Breast epithelium (tissue), 3 donors: Measurements from ENCODE around the gene ZNF112.

Experiments
- POLR2A ChIP-seq: fragments of 450-650 bp; IDR thresholded peaks from one replicate; pipeline ENCODE4 v1.6.1; 2016; ENCODE audit warnings: antibody characterized with exemption, mild to moderate bottlenecking, moderate library complexity
- TF ChIP-seq, protein P1 (sequence below), 3 donors: fragments of 450-650 bp; IDR thresholded peaks; one replicate each; pipeline ENCODE4 v1.5.1; 2016 to 2017; ENCODE audit warnings: antibody characterized with exemption in 3 of 3, mild to moderate bottlenecking in 3 of 3, moderate library complexity in 3 of 3

DNA sequence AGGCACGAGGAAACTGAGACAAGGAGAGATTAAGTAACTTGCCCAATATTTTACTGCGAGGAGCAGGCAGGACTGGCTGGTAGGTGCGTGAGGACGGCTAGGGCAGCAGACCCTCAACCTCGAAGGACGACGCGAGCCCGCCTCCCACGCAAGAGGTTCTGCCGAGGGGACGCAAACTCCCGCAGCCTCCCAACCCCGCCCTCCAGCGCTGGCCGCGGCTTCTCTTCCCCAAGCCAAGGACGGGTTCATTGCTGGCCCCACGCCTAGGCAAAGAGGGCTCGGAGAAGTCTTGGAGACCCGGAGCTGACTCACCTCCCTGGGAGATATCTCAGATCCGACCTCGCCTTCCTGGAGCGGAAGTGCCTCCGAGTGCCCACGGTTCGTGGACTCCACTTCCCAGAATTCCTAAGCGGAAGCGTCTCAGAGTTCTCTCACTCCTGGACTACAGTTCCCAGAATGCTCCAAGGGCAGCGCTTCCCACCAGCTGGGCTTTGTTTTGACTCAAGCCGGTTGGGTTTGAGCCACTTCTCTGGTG is 51.8 kb downstream of the ZNF112 start, which contains the start of gene ZNF235:
- TF ChIP-seq POLR2A = no peak
- TF ChIP-seq, protein P1, sequence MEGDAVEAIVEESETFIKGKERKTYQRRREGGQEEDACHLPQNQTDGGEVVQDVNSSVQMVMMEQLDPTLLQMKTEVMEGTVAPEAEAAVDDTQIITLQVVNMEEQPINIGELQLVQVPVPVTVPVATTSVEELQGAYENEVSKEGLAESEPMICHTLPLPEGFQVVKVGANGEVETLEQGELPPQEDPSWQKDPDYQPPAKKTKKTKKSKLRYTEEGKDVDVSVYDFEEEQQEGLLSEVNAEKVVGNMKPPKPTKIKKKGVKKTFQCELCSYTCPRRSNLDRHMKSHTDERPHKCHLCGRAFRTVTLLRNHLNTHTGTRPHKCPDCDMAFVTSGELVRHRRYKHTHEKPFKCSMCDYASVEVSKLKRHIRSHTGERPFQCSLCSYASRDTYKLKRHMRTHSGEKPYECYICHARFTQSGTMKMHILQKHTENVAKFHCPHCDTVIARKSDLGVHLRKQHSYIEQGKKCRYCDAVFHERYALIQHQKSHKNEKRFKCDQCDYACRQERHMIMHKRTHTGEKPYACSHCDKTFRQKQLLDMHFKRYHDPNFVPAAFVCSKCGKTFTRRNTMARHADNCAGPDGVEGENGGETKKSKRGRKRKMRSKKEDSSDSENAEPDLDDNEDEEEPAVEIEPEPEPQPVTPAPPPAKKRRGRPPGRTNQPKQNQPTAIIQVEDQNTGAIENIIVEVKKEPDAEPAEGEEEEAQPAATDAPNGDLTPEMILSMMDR (IDR thresholded peaks at IDR 0.05) = no peak
